GM18520 (cell line): Measurements from ENCODE around the gene ABCF2.

ENCODE experiments used
- ATAC-seq: cut with Tn5 transposase; IDR thresholded peaks from one replicate; pipeline ENCODE4 v1.9.1; 2021; ENCODE audit not compliant: unreplicated experiment

The ABCF2 gene

DNA sequence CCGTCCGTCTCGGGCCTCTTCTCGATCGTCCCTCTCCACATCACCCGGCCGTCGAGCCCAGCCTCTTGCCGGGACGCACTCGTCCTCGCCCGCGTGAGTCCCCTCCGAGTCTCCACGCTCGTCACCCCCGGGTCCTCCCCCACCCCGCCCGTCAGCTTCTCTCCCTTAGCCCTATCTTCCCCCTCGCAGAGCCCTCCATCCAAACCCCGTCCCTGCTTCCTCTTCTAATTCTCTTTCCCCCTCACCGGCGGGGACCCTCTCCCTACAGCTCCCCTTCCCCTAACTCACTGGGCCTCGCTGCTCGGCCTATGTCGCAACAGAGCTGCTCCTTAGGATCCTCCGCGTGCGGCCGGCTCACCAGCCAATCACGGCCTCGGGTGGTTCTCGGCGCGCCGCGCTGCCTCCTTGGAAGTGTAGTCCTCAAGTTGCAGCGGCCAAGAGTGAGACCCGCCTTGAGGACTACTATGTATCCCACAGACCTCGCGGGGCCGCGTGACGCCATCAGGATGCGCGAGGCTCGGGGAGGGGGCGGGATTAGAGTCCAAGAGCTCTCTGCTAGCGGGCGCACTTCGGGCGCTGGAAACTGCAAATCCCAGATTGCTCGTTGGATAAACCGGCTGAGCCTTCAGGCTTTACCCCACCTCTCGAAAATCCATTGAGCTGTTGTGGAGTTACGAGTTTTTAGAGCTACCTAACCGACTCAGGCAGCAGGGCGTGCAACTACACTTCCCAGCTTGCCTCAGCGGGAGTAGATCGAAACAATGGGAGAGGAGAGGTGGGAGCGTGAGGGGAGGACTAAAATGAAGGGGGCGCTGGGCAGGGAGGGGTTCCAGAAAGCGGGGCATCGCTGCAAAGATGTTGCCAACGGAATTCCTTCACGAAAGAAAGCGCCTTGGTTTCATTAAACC lies at the start of gene ABCF2:
ABCF2 (minus strand) TSS at position 331 of the 908 bp plus-strand sequence. CDS start 747 bp downstream, outside the sequence.
- peak; percentile 100 for ATAC-seq

DNA sequence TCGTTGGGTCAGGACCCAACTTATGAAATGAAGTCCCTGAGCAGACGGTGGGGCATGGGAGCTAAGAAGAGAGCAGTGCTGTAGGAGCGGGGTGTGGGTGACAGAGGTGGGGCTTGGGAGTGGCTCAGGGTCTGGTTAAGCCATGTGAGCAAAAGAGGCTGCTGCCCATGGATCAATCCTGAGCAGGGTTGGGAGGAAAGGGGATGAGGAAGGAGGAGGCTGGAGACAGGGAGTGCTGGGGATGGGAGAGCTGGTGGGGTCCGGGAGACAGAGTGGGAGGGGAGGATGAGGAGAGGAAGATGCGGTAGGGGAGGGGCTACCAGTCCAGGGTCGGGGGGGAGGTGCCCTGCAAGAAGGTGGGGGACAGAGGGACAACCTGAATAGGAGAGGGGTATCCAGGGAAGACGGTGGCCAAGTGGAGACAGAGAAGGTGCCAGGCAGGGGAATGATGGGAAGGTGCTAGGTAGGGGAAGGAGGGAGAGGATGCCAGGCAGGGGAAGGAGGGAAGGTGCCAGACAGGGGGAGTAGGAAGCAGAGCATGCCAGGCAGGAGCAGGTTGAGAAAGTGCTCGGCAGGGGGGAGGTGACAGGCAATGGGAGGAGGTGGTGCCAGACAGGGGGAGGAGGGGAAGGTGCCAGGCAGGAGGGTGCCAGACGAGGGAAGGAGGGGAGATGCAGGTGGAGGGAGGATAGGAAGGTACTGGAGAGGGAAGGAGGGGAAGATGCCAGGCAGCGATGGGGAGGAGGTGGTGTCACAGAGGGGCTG lies 49.0 kb upstream of the ABCF2 start:
- ATAC-seq = no peak

DNA sequence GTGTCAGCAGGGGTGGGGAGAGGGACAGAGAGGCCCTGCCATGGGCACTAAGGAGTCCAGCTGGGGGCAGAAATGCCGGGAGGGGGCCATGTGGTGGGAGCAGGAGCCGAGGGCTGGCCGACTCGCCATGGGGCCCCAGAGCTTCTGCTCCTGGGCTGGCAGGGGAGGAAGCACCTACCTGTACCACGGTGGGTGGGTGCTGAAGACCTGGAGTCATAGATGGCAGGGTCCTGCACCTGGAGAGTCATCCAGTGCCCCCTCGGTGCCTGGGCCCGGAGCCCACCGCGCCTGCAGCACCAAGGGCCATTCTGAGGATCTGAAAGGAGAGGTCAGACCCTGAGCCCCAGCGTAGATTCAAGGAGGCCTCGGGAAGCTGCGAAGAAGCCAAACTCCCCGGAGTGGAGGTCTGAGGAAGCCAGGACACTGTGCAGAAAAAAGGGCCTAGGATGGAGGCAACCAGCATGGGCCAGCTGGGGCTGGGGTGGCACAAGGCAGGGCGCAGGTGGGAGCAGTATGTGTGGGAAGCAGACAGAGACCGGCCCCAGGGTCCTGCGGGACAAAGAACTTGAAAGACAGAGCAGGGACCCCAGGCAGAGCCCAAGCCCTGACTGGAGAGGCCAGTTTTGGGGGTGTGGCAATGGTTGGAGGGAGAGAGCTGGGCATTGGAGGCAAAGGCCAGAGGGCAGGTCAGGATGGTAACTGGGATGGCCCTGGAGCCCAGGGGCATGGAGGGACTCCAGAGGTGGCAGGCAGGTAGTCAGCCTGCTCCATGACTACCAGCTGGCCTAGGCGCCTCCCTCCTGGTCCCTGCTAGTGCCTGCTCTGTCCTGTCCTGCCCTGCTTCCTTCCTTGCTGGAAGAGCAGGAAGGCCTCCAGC lies 48.2 kb upstream of the ABCF2 start:
- ATAC-seq = no peak

DNA sequence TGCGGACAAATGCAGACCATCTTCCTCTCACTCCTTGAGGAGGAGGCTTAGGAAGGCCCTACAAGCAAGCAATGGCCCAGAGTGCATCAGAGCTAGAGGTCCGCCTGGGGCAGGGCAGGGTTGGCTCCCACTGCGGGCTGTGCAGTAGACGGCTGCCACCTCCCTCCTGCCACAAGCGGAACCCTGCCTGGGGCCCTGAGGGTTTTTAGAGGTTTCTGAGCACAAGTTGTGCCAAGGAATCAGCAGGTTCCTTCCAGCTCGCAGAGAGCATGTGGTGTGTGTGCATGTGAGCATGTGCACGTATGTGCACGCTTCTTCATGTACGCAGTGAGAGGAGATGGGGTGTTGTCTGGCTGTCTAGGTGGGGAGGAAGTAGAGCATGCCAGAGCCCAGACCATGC lies 47.4 kb upstream of the ABCF2 start:
- no peak for ATAC-seq

DNA sequence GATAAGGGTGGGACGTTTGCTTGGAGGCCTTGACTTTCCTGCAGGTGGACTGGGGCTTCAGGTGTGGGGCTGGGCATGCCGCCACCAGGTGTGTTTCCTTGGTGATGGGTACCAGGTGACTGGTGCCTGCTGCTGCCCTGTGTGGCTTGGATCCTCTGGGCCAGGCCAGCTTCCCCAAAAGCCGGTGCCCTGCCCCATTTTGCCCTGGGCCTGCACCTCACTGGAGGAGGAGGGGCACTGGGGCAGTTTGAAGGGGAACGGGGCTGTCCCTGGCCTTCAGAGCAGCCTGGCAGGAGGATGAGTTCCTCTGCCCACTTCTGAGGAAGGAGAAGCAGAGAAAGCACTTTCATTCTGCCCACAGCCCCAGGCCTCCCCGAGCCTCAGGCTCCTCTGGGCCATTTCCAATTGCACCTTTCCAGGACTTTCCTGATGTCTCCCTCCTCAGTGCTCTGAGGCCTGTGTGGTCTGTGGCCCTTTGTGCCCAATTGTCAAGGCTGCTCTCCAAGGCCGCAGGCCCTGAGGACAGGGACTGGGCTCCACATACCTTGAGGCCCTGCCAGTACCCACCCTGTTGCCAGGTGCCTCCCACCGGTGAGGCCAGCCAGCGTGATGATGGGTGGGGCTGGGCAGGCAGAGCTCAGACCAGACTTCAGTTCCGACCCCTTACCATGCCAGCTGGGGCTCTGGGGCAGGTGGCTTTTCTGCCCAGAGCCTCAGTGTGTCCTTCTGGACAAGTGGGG lies 46.8 kb upstream of the ABCF2 start:
- no peak for ATAC-seq

DNA sequence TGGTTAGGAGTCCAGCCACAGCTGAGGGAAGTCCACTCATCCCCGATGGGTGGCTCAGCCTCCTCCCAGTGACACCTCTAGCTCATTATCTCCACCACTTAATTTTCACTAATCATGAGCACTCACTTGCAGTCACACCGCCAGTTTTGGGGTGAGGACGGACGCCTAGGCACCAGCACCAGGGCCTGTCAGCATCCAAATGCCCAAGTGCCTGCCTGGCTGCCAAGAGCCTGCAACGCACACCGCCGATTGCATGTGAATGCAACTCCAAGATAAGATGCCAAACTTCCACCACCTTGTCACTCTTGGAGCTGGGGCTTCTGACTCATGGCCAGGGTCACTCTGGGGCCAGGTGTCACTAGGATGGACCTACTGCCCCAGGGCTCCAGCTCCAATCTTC lies 45.9 kb upstream of the ABCF2 start:
- no peak for ATAC-seq

DNA sequence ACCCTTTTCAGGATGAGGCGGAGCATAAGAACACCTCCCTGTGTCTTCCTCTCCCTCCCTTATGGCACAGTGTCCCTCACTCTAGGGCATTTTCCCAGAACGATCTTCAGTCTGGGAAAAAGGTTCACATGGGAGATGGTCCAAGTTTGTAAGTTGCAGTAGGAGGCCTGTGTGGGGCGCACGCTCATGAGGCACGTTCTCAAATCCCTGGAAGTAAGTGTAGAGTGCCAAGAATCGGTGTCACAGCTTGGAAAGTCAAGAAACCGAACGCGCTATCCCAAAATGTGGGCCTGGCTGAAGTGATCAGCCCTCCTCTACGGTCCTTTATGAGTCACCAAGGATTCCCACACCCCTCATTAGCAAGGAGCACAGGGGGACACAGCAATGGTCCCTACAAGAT lies 45.4 kb upstream of the ABCF2 start:
- ATAC-seq = no peak

DNA sequence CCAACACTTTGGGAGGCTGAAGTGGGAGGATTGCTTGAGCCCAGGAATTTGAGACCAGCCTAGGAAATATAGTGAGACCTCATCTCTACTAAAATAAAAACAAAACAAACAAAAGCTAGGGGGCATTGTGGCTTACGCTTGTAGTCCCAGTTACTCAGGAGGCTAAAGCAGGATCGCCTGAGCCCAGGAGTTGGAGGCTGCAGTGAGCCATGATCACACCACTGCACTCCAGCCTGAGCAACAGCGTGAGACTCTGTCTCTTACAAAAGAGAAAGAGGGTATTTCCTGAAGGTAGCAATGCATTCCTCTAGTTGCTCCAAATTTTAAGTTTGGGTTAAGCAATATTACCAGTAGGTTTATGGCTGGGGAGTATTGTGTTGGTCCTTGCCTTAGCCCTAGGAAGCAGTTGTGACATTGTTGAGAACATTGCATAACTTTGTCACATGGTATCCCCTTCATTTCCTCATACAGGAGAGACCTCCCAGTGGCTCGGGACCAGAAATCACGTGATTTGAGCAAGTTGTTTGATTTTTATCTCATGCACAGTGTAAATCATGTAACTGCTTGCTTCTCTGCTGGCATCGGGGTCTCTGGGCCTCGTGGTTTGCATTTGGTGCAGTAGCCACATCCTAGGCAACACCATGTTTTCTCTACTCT lies 44.8 kb upstream of the ABCF2 start:
- no peak for ATAC-seq

DNA sequence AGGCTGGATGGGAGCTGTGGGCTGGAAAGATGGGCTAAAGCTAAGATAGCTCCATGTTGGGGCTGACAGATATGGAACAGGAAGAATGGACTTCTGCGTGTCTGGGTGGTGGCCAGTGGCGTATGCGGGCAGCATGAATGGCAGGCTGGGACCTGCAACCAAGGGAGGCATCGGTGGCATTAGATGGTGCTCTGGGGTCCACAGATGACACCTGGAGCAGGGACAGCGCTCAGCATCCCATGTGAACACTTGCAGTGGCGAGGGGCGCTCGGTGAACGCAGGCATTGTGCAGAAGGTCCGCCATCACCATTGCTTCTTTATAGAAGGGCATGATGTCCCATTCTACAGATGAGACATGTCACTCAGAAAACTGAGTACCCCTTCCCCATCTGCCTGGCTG lies 42.5 kb upstream of the ABCF2 start:
- no peak for ATAC-seq

DNA sequence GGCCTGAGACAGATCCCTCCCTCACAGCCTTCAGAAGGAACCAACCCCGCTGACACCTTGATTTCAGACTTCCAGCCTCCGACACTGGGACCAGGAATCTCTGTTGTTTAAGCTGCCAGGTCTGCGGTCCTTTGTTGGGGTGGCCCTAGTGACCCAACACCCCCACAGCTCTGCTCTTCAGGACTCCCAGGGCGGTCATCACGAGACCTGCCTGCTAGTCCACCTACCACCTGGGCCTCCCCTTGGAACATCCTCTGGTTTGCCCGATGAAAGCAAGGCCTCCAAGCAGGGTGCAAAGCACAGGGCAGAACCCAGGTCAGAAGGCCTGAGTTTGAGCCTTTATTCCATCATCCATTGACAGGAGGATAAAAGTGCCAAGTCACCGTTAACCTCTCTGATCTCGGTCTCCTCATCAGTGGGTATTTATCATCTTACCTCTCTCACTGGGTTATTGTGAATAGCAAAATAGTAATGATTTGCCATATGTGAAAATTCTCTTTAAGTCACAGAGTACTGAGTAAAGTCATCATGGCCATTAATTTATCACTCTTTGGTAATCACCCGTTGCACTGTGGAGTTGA lies 38.4 kb upstream of the ABCF2 start:
- no peak for ATAC-seq

DNA sequence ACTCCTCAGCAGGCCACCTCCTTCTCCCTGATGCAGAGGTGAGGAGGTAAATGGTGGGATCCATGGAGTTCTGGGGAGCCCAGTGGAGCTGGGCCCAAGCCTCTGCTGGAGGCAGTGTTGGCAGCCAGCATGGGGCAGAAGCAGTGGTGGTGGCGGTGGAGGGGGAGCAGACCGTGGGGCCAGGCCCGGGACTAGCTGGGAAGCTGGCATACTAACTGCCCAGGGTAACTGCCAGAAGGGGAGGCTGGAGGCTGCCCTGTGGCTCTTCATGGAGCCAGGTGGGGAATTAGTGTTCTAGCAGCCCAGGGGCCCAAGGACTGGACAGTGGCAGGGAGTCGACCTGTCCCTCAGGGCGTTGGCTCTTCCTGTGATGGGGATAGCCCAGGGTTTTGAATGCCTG lies 37.6 kb upstream of the ABCF2 start:
- no peak for ATAC-seq

DNA sequence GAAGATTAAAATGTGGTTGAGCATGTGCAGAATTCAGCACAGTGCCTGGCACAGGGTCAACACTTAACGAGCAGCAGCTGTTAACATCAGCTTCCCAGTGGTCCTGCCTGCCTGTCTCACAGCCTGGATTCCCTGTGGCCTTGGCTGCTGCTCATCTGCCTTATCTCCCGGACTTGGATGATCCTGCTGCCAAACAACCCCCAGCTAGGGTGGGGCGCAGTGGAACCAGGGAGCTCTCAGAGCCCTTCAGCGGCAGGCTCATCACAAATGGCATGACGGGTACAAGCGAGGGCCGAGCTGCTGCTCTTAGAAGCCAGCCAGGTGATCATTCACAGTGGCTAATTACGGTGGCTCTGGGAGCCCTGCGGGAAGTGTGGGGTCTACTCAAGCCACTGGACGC lies 34.5 kb upstream of the ABCF2 start:
- no peak for ATAC-seq

DNA sequence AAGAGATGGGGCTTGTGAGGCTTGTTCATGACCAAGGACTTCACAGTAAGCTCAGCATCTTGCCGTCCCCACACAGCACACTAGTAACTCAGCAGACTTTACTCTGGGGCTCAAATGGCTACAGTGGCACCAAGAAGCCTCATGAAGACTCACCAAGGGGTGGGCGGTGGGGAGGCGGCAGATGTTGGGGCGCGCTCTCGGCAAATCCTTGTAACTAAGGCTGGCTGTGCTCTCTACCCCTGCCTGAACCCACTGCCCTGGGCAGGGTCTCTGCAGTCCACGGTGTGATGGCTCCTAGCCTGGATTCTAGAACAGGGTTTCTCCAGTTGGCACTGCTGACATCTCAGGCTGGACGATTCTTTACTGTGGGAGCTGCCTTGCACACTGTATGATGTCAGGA lies 33.9 kb upstream of the ABCF2 start:
- no peak for ATAC-seq

DNA sequence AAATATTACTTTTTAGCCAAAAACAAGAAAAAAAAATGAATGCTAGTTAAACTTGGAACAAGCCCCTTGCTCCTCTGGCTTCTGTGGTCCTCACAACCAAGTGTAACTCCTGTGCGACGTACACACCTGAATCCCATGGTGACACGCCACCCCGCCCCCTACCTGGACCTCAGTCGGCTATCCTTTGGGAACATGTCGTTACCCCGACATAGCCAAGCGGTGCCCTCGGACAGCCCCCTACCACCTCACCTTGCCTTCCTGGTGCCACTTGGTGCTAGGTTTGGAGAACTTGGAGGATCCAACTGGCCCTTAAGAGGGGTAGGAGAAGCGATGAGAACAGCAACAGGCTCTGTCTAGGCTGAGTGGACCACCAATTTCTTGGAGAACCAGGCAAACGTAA lies 33.5 kb upstream of the ABCF2 start:
- ATAC-seq = no peak

DNA sequence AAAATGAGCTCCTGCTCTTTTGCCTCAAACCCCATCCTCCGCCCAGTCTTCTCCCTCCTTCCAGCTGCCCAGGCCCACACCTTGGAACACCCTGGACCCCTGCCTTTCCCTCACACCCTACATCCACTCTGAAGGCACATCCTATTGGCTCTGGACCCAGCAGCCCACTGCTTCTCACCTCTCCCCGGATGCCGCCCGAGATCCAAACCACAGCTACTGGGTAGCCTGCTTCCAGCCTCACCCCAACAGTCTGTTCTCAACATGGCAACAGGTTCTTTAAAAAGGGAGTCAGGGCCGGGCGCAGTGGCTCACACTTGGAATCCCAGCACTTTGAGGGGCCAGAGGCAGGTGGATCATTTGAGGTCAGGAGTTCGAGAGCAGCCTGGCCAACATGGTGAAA lies 31.0 kb upstream of the ABCF2 start:
- no peak for ATAC-seq

DNA sequence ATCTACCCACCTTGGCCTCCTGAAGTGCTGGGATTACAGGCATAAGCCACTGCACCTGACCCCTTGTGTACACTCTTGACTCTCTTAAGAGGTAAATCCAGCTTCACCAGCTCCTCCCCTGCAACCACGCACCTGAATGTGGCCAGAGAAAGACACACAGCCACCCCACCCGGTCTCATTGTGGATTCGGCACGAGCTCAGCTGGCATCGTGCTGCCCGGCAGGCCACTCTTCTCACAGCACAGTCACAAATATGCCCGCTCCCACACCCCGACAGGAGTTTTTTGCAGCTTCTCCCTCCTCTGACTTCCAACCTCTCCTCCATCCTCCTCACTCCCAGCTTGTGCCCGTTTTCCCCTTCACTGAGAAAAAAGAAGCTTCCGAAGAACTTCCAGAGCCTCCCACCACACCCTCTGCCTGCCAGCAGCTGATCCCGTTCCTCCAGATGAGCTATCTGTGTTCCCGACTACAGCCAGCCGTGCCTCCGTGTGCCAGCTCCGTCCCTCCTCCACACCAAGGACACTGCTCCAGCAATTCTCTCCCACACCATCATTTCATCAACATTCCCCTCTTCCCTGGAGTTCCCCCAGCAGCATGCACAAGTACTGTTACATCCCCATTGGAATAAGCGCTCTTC lies 29.5 kb upstream of the ABCF2 start:
- ATAC-seq = no peak

DNA sequence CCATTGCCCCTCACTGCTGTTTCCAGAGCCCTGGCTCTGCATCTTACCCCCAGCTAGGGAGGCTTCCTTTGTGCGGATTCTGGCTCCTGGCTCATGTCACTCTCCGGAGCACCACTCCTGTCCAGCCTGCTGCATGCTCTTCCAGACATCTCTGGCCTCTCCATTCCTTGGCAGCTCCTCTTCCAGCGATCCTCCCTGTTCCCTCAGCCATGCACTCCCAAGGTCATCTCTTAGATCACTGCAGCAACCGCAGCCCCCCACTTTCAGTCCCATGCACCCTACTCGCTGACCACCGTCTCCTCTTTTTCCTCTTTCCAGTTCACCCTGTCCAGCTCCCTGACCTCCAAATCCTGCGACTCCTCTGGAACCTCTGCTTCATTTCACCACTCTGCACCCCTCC lies 28.4 kb upstream of the ABCF2 start:
- no peak for ATAC-seq

DNA sequence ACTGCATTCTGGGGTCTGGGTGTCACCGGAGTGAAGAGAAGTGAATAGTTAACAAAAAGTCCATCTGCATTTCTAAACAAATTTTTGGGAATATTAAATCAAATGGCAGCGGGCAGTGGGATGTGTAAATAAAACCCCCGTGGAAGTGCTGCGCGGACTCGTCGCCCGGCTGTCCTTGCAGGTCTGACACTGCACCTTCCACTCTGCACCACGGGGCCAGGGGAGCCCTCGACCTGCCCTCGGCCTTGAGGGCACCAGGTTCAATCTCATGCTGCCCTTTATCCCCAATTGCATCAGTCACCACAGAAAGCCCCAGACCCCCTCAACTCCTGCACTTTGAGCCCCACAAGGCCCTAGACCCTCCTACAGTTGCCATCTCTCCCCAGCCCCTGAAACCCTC lies 27.8 kb upstream of the ABCF2 start:
- ATAC-seq = no peak

DNA sequence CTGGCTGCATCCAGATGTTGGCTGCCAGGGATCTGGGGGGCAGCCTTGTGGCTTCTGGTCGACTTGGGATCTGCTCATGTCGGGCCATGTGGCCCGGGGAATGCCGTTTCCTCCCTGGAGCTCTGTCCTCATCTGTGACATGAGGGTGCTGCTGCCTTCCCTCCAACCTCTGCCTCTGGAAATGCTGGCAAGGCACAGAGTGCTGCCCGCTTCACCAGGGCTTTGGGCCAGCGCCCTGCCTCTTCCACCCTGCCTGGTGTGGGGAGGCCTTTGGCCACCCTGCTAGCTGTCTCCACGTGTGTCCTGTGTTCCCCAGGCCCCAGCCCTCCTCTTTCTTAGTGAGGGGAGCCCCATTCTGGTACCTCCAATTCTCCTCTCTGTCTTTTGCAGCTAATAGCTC lies 27.3 kb upstream of the ABCF2 start:
- ATAC-seq = no peak
